ENCODE results near the gene ZNRF3. TPM values are rescaled to one million over a fixed set of nuclear protein-coding genes. Genes with fewer than 3 reads are reported as not detected.

Gene ZNRF3
- total and polyA plus RNA-seq, 11 donors = 1.8 to 9.2 (median 6.2) TPM

DNA sequence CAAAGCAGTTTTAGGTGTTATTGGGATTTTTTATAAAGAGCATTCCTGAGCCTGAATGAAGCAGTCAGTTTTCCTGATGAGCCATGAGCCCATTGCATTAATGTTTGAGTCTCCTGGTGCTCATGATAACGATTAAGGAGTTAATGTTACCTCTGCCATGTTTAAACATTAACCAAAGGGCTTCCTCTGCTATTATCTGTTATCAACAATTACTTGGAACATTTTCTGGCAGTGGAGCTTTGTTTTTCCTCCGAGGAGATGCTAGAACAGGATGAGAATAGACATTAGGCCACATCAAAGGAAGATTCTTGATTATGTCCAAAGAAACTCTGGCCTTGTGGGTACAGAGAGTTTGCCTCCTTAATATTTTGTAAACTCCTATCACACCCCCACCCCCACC lies 49.9 kb downstream of the ZNRF3 start:
- ATAC-seq (no peak), DNase-seq (no peak)
- Histone ChIP-seq H3K36me3 (no peaks in the 10 kb centered on the region), H3K9me3 (no peaks in the 10 kb centered on the region), H3K4me1 (peaks cover 0 to 21% (median 7%) of the 10 kb centered on the region in 12 donors), H3K4me3 (no peak overlapping the region), H3K27me3 (no peaks in the 10 kb centered on the region), H3K27ac (no peak overlapping the region)
- no peak for TF ChIP-seq POLR2A (IDR thresholded peaks at IDR 0.05)
- TF ChIP-seq, protein P1, sequence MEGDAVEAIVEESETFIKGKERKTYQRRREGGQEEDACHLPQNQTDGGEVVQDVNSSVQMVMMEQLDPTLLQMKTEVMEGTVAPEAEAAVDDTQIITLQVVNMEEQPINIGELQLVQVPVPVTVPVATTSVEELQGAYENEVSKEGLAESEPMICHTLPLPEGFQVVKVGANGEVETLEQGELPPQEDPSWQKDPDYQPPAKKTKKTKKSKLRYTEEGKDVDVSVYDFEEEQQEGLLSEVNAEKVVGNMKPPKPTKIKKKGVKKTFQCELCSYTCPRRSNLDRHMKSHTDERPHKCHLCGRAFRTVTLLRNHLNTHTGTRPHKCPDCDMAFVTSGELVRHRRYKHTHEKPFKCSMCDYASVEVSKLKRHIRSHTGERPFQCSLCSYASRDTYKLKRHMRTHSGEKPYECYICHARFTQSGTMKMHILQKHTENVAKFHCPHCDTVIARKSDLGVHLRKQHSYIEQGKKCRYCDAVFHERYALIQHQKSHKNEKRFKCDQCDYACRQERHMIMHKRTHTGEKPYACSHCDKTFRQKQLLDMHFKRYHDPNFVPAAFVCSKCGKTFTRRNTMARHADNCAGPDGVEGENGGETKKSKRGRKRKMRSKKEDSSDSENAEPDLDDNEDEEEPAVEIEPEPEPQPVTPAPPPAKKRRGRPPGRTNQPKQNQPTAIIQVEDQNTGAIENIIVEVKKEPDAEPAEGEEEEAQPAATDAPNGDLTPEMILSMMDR (IDR thresholded peaks at IDR 0.05) = no peak
- WGBS, 4 donors = 17 to 33% (median 21%) methylated on average over 2 of the region's 2 CpGs
- intact Hi-C loops (cut with DNase I) = no loop called here

DNA sequence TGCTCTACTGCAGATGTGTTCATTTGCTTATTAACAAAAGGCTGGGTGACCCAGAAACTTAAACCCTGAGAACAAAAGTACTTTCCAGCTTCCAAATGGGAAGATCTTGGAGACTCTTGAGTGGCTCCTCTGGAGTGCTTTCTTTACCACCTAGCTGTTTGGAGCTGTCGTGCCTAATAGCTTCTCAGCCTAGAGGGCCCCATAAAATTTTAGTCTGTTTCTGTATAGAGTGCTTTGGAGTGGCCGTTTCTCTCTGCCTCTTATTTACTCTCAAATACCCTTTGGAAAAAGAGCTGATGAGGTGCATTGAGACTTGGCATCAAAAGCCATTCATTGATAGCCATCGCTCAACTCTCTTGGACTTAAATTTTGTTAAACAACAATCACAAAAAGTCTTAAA lies 50.7 kb downstream of the ZNRF3 start:
- intact Hi-C loops (cut with DNase I) = no loop called here
- no peaks in the 10 kb centered on the region for H3K9me3 ChIP-seq
- TF ChIP-seq POLR2A (IDR thresholded peaks at IDR 0.05) = no peak
- TF ChIP-seq, protein P1 (IDR thresholded peaks at IDR 0.05) = no peak
- DNase-seq (no peak), ATAC-seq (no peak)
- peaks cover 0 to 21% (median 7%) of the 10 kb centered on the region in 12 donors for H3K4me1 ChIP-seq
- WGBS, 4 donors = 92 to 95% (median 94%) methylated on average over 3 of the region's 3 CpGs
- no peaks in the 10 kb centered on the region for H3K36me3 ChIP-seq
- H3K4me3 ChIP-seq = no peak overlapping the region
- no peak overlapping the region for H3K27ac ChIP-seq
- H3K27me3 ChIP-seq = no peaks in the 10 kb centered on the region

DNA sequence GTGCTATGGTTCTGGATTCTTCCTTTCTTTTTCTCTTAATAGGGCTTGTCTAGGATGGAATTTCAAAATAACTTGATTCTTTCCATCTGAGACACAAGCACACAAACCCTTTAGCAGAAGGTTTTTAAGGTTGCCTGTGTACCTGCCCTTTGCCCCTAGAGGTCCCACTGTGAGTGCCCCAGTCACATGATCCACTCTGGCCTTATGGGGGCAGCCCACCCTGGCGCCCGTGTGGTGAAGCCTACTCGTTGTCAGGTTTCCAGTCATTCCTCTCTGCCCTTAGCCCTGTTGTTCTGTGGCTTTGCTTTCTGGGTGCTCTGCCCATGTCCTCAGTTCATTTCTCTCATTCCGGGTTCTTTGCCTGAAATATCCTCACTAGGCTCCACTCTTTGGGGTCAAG lies 51.8 kb downstream of the ZNRF3 start:
- Histone ChIP-seq H3K36me3 (no peaks in the 10 kb centered on the region), H3K27ac (no peak overlapping the region), H3K4me1 (peaks cover 0 to 15% (median 6%) of the 10 kb centered on the region in 12 donors), H3K9me3 (no peaks in the 10 kb centered on the region), H3K27me3 (no peaks in the 10 kb centered on the region), H3K4me3 (no peak overlapping the region)
- ATAC-seq (no peak), DNase-seq (no peak)
- no peak for TF ChIP-seq POLR2A (IDR thresholded peaks at IDR 0.05)
- TF ChIP-seq, protein P1 (IDR thresholded peaks at IDR 0.05) = no peak
- intact Hi-C loops (cut with DNase I) = no loop called here
- 90 to 97% (median 92%) methylated on average over 4 of the region's 4 CpGs for WGBS, 4 donors

DNA sequence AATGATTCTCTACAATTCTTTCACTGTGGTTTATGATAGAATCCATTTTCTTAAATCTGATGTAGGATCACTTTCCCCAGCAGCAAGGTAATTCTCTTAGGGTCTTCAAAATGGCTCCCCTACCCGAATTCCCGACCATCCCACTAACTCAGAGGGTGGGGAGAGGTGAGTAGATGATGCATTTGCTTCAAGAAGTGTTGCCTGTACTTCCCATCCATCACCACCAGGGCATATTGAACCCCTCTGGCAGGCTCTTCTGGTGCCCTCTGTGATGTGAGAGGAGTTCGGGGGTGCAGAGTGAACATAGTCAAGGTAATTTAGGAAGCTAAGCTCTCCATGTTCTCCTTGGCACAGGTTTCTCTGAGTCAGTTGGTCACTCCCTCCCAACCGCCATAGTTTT lies 52.3 kb downstream of the ZNRF3 start:
- peaks cover 0 to 11% (median 2%) of the 10 kb centered on the region in 12 donors for H3K4me1 ChIP-seq
- no peak for TF ChIP-seq POLR2A (IDR thresholded peaks at IDR 0.05)
- TF ChIP-seq, protein P1 (IDR thresholded peaks at IDR 0.05) = peak in 3 of 12 donors; percentile 8 to 27 (median 22)

More for the DNA sequence above, 52.3 kb downstream of the ZNRF3 start:
- ATAC-seq (no peak), DNase-seq (no peak)
- 94 to 100% (median 97%) methylated on average over 4 of the region's 4 CpGs for WGBS, 4 donors
- no peaks in the 10 kb centered on the region for H3K36me3 ChIP-seq
- H3K27ac ChIP-seq = no peak overlapping the region
- no peaks in the 10 kb centered on the region for H3K27me3 ChIP-seq
- no peak overlapping the region for H3K4me3 ChIP-seq
- no peaks in the 10 kb centered on the region for H3K9me3 ChIP-seq
- intact Hi-C loops (cut with DNase I) = no loop called here
